SK-N-SH treated with all-trans-retinoic acid at 6 μM for 48 hours (cell line): ENCODE data around the gene HTR1D.

Source experiments
- BACH2 ChIP-seq: fragments of 250-450 bp; sonication (Bioruptor Pico); IDR thresholded peaks from 2 replicates; pipeline ENCODE4 v1.9.0; 2021; ENCODE audit warnings: mild to moderate bottlenecking, borderline replicate concordance
- CREB5 ChIP-seq: fragments of 250-450 bp; sonication (Bioruptor Pico); IDR thresholded peaks from 2 replicates; pipeline ENCODE4 v1.5.1; 2020; ENCODE audit warnings: low read depth, mild to moderate bottlenecking, moderate library complexity
- CSDC2 ChIP-seq: fragments of 250-450 bp; sonication (Bioruptor Pico); IDR thresholded peaks from 2 replicates; pipeline ENCODE4 v1.5.0; 2020; ENCODE audit warnings: mild to moderate bottlenecking, moderate library complexity
- GLIS3 ChIP-seq: fragments of 250-450 bp; sonication (Bioruptor Pico); IDR thresholded peaks from 2 replicates; pipeline ENCODE4 v1.5.0; 2020; ENCODE audit warnings: mild to moderate bottlenecking, moderate library complexity
- ISL1 ChIP-seq: fragments of 250-450 bp; sonication (Bioruptor Pico); IDR thresholded peaks from 2 replicates; pipeline ENCODE4 v2.1.2; 2022; ENCODE audit warnings: mild to moderate bottlenecking, moderate library complexity
- PPARA ChIP-seq: fragments of 250-450 bp; sonication (Bioruptor Pico); IDR thresholded peaks from 2 replicates; pipeline ENCODE4 v1.5.0; 2020; ENCODE audit warnings: mild to moderate bottlenecking, borderline replicate concordance
- RARB ChIP-seq: fragments of 250-450 bp; sonication (Bioruptor Pico); IDR thresholded peaks from 2 replicates; pipeline ENCODE4 v1.8.0; 2021; ENCODE audit warnings: mild to moderate bottlenecking, moderate library complexity
- ZFP30 ChIP-seq: fragments of 450-650 bp; formaldehyde crosslinking; IDR thresholded peaks from 2 replicates; pipeline ENCODE4 v1.5.0; 2022; ENCODE audit warnings: mild to moderate bottlenecking, moderate library complexity

GRCh38 chr1:23237508-23237907, 20.2 kb upstream of the HTR1D start:
- TF ChIP-seq ISL1 (CRISPR knock-in tag) (no peak), CSDC2 (CRISPR knock-in tag) (no peak), RARB (CRISPR knock-in tag) (no peak), CREB5 (CRISPR knock-in tag) (no peak), ZFP30 (CRISPR knock-in tag) (no peak), GLIS3 (no peak), PPARA (no peak), BACH2 (no peak)
